ENCODE data around the gene ADAMTS13.

ADAMTS13 gene

GRCh38 chr9:133441571-133441970 is 19.4 kb downstream of the ADAMTS13 start:
- no peaks in the 10 kb centered on the region for H3K36me3 ChIP-seq (ENCODE audit: low read length)
- TF ChIP-seq, protein P1, sequence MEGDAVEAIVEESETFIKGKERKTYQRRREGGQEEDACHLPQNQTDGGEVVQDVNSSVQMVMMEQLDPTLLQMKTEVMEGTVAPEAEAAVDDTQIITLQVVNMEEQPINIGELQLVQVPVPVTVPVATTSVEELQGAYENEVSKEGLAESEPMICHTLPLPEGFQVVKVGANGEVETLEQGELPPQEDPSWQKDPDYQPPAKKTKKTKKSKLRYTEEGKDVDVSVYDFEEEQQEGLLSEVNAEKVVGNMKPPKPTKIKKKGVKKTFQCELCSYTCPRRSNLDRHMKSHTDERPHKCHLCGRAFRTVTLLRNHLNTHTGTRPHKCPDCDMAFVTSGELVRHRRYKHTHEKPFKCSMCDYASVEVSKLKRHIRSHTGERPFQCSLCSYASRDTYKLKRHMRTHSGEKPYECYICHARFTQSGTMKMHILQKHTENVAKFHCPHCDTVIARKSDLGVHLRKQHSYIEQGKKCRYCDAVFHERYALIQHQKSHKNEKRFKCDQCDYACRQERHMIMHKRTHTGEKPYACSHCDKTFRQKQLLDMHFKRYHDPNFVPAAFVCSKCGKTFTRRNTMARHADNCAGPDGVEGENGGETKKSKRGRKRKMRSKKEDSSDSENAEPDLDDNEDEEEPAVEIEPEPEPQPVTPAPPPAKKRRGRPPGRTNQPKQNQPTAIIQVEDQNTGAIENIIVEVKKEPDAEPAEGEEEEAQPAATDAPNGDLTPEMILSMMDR (IDR thresholded peaks at IDR 0.05; ENCODE audit: insufficient read depth, low read length, poor library complexity, severe bottlenecking) = no peak
- no peak for TF ChIP-seq EZH2phosphoT487 (conservative IDR thresholded peaks at IDR 0.05; ENCODE audit: low read length)
- no peaks in the 10 kb centered on the region for H3K79me2 ChIP-seq (ENCODE audit: insufficient read depth, low read length)
- H3K9me2 ChIP-seq (replicated peaks; ENCODE audit: insufficient read depth, low read length) = no peaks in the 10 kb centered on the region
- H3K9me3 ChIP-seq (ENCODE audit: insufficient read depth, low read length) = no peaks in the 10 kb centered on the region
- no peak overlapping the region for H3K9ac ChIP-seq (ENCODE audit: low read length)
- H4K20me1 ChIP-seq (ENCODE audit: low read depth, low read length) = no peaks in the 10 kb centered on the region
- H3K27ac ChIP-seq (ENCODE audit: low read depth, low read length) = no peak overlapping the region
- no peaks in the 10 kb centered on the region for H3K27me3 ChIP-seq (ENCODE audit: low read length)
- H2AFZ ChIP-seq (ENCODE audit: low read depth, low read length, severe bottlenecking) = no peak overlapping the region
- no peak overlapping the region for H3K4me2 ChIP-seq (ENCODE audit: low read depth, low read length, poor library complexity, severe bottlenecking)
- no peaks in the 10 kb centered on the region for H3F3A ChIP-seq (ENCODE audit: insufficient read depth)
- H3K4me3 ChIP-seq (ENCODE audit: insufficient read depth, low read length, poor library complexity, severe bottlenecking) = no peak overlapping the region

GRCh38 chr9:133443248-133443647 is 21.1 kb downstream of the ADAMTS13 start:
- no peaks in the 10 kb centered on the region for H3K27me3 ChIP-seq (ENCODE audit: low read length)
- no peak overlapping the region for H3K27ac ChIP-seq (ENCODE audit: low read depth, low read length)
- H3K9ac ChIP-seq (ENCODE audit: low read length) = no peak overlapping the region
- H3K4me2 ChIP-seq (ENCODE audit: low read depth, low read length, poor library complexity, severe bottlenecking) = no peak overlapping the region
- no peaks in the 10 kb centered on the region for H3K9me2 ChIP-seq (replicated peaks; ENCODE audit: insufficient read depth, low read length)
- no peaks in the 10 kb centered on the region for H3K79me2 ChIP-seq (ENCODE audit: insufficient read depth, low read length)
- H4K20me1 ChIP-seq (ENCODE audit: low read depth, low read length) = no peaks in the 10 kb centered on the region
- no peaks in the 10 kb centered on the region for H3K9me3 ChIP-seq (ENCODE audit: insufficient read depth, low read length)
- TF ChIP-seq, protein P1 (IDR thresholded peaks at IDR 0.05; ENCODE audit: insufficient read depth, low read length, poor library complexity, severe bottlenecking) = no peak
- no peak for TF ChIP-seq EZH2phosphoT487 (conservative IDR thresholded peaks at IDR 0.05; ENCODE audit: low read length)
- H3F3A ChIP-seq (ENCODE audit: insufficient read depth) = no peaks in the 10 kb centered on the region
- H2AFZ ChIP-seq (ENCODE audit: low read depth, low read length, severe bottlenecking) = no peak overlapping the region
- H3K36me3 ChIP-seq (ENCODE audit: low read length) = no peaks in the 10 kb centered on the region
- no peak overlapping the region for H3K4me3 ChIP-seq (ENCODE audit: insufficient read depth, low read length, poor library complexity, severe bottlenecking)

GRCh38 chr9:133443982-133444381 is 21.8 kb downstream of the ADAMTS13 start:
- H3K9ac ChIP-seq (ENCODE audit: low read length) = no peak overlapping the region
- no peaks in the 10 kb centered on the region for H3K27me3 ChIP-seq (ENCODE audit: low read length)
- H3K9me3 ChIP-seq (ENCODE audit: insufficient read depth, low read length) = no peaks in the 10 kb centered on the region

More at GRCh38 chr9:133443982-133444381, 21.8 kb downstream of the ADAMTS13 start:
- H3K79me2 ChIP-seq (ENCODE audit: insufficient read depth, low read length) = no peaks in the 10 kb centered on the region
- TF ChIP-seq EZH2phosphoT487 (conservative IDR thresholded peaks at IDR 0.05; ENCODE audit: low read length) = no peak
- TF ChIP-seq, protein P1 (IDR thresholded peaks at IDR 0.05; ENCODE audit: insufficient read depth, low read length, poor library complexity, severe bottlenecking) = no peak
- H2AFZ ChIP-seq (ENCODE audit: low read depth, low read length, severe bottlenecking) = no peak overlapping the region
- H3K4me2 ChIP-seq (ENCODE audit: low read depth, low read length, poor library complexity, severe bottlenecking) = no peak overlapping the region
- H3K4me3 ChIP-seq (ENCODE audit: insufficient read depth, low read length, poor library complexity, severe bottlenecking) = no peak overlapping the region
- no peaks in the 10 kb centered on the region for H3K9me2 ChIP-seq (replicated peaks; ENCODE audit: insufficient read depth, low read length)
- no peak overlapping the region for H3K27ac ChIP-seq (ENCODE audit: low read depth, low read length)
- no peaks in the 10 kb centered on the region for H3K36me3 ChIP-seq (ENCODE audit: low read length)
- no peaks in the 10 kb centered on the region for H4K20me1 ChIP-seq (ENCODE audit: low read depth, low read length)
- H3F3A ChIP-seq (ENCODE audit: insufficient read depth) = no peaks in the 10 kb centered on the region
